HG03442 (cell line): Measurements from ENCODE around the gene IFNGR1.
"Not testable (repeated sequence)": the region's sequence is repeated elsewhere in the genome, so short reads cannot be mapped to it uniquely, and the experiment has no call there.

Experiments used
- ATAC-seq: cut with Tn5 transposase; IDR thresholded peaks from one replicate; pipeline ENCODE4 v1.9.1; 2021; ENCODE audit warnings: mild to moderate bottlenecking, moderate library complexity; ENCODE audit not compliant: unreplicated experiment

The IFNGR1 gene

DNA sequence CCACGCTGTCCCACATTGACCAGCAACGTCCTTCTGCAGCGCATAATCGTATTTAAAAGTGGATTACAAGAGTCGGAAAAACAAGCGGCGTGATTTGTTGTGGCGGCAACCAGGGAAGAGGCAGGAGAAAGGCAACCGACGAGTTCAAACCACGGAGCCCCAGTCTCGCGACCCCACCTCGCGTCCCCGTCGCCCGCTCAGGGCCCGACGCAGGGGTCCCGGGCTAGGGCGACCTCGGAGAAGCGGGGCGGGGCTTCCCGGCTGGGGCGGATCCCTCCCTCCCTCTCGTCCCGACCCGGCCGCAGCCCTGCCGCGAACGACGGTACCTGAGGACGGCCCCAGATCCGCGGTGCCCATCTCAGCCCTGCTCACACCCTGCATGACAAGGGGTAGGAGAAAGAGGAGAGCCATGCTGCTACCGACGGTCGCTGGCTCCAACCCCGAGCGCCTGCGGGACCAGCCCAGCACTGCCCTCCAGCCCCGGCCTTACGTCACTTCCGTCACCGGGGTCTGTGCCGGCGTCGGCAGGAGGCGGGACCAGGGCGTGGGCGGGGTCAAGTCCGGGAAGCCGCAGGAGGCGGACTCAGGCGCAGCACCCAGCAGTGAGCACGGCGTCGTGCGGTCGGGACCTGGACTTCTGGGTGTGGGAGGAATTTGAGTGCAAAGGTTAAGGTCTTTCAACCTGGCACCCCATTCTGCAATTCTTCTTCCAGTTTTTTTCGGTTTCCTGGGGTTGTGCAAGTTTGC is at the start of gene IFNGR1:
TSS of gene IFNGR1 (minus strand) at position 469 of the 747 bp plus-strand sequence. CDS start at position 411, 58 bp downstream.
- peak; percentile 90 for ATAC-seq

DNA sequence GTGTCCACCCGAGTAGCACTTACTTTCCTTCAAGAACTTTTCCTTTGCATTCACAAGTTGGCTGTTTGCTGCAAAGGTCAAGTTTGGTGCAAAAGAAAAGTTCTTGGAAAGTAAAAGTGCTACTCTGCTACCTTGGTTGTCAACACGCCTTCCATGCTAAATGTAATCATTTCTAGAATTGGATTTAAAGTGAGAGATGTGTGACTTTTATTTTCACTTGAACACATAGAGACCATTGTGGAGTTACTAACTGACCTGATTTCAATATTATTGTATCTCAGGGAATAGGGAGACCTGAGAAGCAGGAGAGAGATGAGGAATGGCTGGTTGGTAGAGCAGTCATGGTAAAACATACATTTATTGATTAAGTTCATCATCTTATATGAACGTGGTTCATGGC is 49.7 kb upstream of the IFNGR1 start:
- no peak for ATAC-seq

DNA sequence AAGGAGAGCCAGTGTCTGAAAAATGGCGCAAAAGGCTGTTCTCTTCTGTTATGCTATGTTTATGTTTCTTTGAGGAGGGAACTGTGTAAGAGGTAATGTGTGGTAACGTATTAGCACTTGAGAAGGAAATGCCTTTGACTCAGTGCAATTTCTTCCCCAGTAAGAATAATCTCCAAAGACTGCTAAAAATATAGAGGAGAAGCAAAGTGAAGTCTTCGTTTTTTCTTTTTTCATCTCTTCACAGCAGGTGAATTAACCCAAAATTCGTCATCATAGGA is 47.1 kb upstream of the IFNGR1 start:
- ATAC-seq = no peak

DNA sequence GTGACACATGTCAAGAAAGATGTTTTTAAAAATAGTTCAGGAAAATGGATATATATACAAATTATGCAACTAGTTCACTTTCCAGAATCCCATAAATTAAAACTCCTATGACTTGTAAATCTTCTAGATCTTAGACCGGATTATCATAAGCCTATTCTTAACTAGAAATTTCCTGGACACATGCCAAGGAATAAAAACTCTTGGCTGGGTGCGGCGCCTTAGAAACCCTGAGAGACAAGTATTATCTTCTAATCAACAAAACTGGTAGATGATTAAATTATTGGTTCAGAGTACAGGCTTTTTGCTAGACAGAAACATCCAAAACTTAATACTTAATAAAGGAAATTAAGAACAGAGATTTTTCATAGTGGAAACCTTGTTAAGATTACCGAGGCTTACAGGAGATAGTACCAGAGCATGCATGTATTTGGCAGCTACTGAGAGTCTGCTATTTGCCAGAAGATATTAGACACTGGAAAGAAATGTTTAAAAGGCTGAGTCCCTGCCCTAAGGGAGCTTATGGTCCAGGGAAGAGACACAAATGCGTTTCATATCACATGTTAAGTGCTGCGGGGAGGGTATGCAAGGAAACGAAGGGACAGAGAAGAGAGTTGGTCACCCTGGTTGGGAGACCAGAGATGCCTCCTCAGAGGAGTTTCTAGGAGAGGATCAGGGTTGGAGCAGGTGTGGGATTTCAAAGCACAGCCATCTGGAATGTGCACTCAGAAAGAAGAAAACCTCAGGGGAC is 46.5 kb upstream of the IFNGR1 start:
- no peak for ATAC-seq

DNA sequence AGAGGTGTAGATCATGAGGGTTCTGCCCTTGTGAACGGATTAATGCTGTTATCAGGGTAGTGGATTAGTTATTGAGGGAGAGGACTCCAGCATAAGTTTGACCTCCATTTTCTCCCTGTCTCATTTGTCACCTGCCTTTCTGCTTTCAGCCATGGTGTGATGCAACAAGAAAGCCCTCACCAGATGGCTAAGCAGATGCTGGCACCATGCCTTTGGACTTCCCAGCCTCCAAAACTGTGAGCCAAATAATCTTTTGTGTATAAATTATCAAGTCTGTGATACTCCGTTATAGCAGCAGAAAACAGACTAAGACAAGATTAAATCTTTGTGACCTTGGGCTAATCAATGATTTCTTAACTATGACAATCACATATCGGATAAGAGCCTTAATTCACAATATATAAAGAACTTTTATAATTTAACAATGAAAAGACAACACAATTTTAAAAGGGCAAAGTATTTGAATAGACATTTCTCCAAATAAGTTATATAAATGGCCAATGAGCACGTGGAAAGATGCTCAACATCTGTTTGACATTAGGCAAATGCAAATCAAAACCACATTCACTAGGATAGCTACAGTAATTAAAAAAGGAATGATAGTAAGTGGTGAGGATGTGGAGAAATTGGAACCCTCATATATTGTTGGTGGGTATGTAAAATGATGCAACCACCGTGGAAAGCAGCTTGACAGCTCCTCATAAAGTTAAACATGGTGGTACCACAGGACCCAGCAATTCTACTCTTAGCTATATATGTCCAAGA is 45.3 kb upstream of the IFNGR1 start:
- ATAC-seq = no peak

DNA sequence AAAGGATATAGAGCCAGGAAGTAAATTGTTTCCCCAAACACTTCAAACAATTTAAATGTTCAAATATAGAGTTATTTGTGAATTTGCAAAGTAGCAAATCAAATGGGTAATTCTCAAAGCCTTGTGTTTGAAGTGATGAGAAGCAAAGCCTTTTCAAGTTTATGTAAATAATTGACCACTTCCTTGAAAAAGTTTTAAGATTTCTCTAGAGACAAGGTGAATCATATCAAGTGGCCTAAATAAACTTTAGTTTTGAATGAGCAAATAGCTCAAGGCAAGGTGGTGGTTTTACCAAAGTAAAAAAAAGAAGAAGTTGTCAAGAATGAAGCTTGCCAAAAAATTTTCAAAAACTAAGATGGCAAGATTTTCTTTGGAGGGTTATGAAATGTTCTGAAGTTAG is 42.6 kb upstream of the IFNGR1 start:
- no peak for ATAC-seq

DNA sequence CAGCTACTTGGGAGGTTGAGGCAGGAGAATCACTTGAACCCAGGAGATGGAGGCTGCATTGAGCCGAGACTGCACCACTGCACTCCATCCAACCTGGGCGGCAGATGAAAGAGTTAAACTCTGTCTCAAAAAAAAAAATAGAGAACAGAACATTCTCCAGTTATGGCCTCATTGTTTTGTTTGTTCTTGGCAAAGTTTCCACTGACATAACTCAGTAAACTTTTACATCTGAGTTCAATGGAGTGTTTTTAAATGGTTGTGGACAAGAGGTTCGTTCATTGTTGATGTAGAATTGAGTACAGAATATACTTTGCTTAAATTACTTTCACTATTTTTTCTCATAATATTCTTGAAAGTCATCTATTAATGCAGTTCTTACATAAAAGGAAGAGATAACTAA is 42.2 kb upstream of the IFNGR1 start:
- no peak for ATAC-seq

DNA sequence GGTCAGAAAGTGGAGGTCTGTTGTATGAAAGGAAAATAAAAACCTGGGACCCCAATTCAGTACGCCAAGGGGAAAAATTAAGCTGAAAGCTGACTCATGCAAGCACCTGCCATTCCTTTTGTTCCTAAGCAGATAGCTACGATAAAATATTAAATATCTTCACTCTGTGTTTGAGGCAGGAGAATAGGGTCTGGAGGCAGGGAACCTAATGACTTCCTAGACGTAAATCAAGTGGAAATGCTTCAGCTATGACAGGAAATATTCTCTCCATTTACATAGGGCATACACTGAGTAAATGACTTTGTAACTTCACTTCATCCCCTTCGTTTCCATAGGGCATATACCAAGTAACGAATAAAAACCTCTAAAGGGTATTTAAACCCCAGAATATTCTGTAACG is 41.0 kb upstream of the IFNGR1 start:
- ATAC-seq = no peak

DNA sequence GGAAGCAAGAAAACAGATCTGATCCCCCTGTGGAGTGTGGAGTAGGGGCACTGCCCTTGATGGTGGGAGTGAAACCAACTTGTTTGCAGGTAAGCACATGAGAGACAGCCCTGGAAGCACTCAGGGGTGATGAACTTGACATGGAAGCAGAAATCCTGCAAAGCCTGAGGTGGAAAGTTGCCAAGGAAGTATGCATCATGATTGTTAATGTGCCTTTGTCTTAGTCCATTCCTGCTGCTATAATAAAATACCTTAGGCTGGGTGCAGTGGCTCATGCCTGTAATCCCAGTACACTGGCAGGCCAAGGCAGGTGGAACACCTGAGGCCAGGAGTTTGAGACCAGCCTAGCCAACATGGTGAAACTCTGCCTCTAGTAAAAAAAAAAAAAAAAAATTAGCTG is 40.2 kb upstream of the IFNGR1 start:
- ATAC-seq = no peak

DNA sequence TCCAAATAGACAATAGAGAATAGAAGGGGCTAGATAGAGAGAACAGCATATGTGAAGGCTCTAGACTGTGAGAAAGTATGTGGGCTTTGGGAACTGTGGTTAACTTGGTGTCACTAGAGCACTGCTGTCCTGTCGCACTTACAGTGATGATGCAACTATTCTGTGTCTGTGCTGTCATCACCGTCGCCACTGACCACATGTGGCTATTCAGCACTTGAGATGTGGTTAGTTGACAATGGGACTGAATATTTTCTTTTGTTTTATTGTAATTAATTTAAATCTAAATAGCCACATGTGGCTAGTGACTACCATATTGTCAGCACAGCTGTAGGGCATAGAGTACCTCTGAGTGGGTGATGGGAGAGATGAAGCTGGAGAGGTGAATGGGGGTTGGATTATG is 39.0 kb upstream of the IFNGR1 start:
- peak; percentile 41 for ATAC-seq

DNA sequence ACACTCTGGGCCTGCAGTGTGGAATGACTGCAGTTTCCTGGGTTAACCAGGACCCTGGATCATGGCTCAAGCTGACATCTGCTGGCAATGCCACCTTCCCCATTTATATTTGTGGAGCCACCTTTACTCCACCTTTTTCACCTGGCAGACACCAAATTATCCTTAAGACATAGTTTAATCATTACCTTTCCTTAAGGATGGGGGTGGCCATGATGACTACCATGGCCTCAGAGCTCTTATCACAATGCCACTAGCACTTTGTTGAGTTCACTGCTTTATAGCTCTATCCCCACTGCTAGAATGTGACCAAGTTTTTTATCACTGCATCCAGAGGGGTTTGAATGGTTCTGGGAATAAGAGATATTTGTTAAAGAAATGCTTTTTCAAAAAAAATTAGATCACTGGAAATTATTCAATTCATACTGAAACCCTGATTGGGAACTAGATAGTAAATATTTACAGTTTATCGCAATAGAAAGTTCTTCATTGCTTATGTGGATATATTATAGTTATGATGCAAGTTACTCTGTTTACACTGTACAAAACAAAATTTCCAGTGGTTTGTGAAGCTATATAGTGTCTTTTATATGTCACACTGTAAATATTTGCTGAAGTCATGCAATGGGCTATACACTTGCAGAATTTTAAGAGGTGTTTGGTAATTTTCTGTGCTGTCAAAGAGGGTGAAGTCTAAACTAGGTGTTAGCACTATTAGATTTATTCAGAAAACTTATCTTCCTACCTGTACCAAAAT is 37.3 kb upstream of the IFNGR1 start:
- ATAC-seq = no peak

DNA sequence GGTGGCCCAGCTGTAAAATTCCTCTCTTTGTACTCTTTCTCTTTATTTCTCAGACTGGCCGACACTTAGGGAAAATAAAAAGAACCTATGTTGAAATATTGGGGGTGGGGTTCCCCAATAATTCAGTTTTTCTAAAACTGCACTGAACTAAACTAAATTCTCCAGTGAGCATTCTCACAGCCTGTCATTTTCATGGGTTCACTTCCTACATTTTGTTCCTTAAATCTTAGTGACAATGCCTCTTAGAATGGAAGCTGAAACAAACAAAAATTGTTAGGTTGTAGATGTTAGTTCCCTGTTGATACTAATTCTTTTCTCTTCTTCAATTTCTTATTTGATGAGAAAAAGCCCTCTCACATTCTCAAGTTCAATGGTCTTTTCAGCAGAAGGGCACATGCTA is 35.8 kb upstream of the IFNGR1 start:
- ATAC-seq = no peak

DNA sequence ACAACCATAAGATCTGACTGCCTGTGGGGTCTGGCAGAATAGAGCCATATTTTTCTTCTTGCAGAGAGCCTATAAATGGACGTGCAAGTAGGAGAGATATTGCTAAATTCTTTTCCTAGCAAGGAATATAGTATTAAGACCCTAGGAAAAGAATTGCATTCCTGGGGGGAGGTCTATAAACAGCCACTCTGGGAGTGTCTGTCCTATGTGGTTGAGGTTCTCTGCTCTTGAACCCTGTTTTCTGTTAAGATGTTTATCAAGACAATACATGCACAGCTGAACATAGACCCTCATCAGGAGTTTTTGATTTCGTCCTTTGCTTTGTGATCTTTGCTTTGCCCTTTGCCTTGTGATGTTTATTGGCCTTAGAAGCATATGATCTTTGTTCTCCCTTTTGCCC is 35.2 kb upstream of the IFNGR1 start:
- not testable (repeated sequence) for ATAC-seq

DNA sequence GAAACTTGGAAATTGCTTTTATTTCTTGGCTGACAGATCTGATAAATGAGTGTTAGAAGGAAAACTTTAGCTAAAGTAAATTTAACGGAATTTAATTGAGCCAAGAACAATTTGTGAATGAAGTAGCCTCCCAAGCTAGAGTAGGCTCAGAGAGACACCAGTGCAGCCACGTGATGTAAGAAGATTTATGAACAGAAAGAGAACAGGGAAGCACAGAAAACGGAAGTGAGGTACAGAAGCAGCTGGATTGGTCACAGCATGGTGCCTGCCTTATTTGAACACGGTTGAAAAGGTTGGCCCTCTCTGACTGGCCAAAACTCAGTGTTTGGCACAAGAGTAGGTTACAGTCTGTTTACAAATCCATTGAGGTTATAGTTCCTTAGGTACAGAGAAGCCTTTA is 29.5 kb upstream of the IFNGR1 start:
- no peak for ATAC-seq

DNA sequence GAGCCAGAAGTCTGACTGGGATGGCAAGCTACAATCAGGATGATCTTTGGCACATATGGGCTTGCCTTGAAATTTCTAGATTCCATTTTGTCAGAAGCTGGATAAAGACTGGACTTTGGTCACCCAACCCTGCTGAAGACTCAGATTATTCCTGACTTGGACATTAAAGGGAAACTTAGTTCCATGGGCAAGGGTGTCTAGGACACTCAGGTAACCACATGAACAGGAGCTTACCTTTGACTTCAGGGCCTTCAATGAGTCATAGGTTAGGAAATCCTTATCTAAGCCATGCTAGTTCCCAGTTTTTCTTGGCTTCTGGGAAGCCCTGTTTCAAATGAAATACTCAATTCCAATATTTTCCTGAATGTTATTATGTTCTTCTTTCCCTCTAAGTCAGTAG is 28.5 kb upstream of the IFNGR1 start:
- no peak for ATAC-seq

DNA sequence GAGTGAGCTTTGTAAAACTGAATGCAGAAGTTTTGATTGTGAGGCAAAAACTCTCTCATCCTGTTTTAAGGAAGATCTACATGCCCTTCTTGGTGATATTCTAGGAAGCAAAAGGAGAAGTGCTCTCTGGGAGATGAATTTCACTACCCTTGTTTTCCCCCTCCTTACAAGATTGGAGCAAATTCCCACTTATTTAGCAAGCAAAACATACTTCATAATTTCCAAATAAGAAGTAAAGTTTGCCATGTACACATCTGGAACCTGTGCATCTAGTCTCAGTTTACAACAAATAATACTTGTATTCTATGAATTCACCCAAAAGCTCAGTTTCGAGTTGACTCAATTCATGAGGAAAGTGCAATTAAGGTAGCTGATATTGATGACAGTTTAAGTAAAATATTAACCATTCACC is 27.6 kb upstream of the IFNGR1 start:
- no peak for ATAC-seq

DNA sequence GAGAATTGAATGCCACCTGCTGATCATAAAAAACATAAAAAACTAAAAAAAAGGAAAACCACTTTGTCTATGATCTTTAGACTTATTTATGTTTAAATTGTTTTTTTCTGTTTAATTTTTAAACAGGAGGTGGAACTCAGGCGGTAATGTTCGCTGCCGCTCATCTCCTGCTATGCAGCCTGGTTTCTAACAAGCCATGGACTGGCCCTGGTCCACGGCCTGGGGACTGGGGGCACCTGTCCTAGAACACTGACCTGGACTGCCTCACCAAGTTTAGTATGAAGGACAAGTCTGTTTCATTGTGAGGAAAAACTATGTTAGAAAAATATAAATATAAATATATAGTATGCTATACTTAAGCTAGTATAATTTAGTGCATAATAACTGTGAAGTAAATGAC is 27.0 kb upstream of the IFNGR1 start:
- ATAC-seq = no peak

DNA sequence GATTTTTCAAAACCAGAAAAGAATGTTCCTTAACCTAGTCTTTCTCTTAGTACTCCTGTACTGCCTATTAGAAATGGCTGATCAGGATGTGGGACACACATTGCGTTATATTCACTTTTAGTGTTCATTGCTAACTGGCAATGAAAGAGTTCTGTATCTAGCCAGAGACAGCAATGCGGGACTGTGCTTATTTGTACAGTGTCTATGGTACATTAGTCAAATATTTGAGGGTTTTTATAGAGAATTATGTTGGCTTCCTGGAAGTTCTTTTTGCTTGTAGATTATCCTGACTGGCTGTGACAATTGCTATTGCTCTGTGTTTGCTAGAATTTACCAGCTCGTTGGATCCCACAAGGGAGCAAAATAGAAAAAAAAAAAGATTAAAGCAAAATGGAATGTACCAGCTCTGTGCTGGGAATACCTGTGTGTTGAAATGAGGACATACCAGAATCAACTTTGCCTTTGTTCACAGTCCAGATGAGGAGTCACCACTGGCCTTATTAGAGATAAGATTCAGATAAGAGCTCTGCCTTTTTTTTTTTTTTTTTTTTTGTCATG is 22.4 kb upstream of the IFNGR1 start:
- no peak for ATAC-seq

DNA sequence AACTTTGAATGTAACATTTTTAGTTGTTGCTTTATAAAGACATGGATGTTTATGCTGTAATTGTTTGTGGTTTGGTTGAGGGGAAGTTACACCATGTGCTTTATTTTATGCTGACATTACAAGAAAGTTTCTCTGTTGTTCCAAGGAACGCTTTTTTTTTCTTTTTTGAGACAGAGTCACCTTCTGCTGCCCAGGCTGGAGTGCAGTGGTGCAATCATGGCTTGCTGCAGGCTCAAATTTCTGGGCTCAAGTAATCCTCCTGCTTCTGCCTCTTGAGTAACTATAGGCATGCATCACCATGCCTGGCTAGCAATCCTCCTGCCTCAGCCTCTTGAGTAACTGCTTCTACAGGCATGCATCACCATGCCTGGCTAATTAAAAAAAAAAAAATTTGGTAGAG is 21.0 kb upstream of the IFNGR1 start:
- ATAC-seq = no peak

DNA sequence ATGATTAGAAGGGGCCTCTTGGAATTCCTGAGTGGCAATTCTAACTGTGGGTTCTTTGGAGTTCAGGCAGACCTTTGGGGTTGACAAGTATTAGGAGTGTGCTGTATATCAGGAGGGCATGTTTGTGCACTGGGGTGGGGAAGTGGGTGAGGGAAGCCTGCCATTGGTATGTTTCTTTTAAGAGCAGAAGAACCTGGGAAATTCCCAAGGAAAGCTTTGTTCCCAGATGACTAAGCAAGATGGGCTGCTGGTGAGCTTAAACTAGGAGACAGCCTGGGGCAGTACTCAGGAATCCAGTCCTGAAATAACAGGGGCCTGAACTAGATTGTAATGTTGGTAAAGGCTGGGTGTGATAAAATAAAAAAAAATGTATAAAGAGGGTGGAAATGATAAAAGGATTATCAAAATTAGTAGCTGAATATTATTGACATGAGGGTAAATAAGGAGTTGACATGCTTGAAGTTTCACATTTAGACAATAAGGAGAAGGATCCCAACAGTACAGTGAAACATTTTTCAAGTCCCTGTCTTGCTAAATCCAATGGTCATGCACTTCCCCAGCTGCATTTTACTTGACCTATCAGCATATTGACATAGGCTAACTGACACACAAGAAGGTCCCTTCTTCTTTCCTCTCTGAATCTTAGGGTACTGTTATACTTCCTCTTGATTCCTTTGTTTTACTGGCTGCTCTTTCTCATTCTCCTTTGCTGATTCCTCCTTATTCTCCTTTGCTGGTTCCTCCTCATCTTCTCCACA is 18.4 kb upstream of the IFNGR1 start:
- no peak for ATAC-seq
